ENCODE results near the gene PSMA7.

DNA sequence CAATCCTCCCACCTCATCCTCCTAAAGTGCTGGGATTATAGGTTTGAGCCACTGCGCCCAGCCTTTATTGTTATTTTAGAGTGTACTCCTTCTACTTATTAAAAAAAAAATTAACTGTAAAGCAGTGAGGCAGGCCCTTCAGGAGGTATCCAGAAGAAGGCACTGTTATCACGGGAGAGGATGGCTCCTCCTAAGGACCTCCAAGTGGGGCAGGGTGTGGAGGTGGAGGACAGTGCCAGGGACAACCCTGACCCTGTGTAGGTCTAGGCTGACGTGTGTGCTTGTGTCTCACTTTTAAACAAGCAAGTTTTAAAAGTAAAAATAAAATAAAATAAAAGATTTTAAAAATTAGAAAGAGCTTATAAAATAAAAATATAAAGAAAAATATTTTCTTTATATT, 53.8 kb downstream of the PSMA7 start:
- TF ChIP-seq CTCF (optimal IDR thresholded peaks at IDR 0.05 in 1 of 3, IDR thresholded peaks at IDR 0.05 in 1 of 3, conservative IDR thresholded peaks at IDR 0.05 in 1 of 3; ENCODE audit: extremely low read depth in 1 of 3, insufficient read depth in 2 of 3, low read length in 3 of 3) (no peak), EZH2 (IDR thresholded peaks at IDR 0.05; ENCODE audit: low read length) (no peak)

Measured in keratinocyte (primary cell).